HG02885 (cell line): ENCODE results near the gene CENPN.

Experiments used
- ATAC-seq: cut with Tn5 transposase; IDR thresholded peaks from one replicate; pipeline ENCODE4 v1.9.1; 2021; ENCODE audit warnings: mild to moderate bottlenecking; ENCODE audit not compliant: unreplicated experiment, poor library complexity

CENPN gene

GRCh38 chr16:81006813-81007695 is at the start of gene CENPN, which contains the start of gene CMC2:
TSS of gene CENPN (plus strand) at chr16:81007214. CDS start at chr16:81011940, 4,726 bp downstream.
TSS of gene CMC2 (minus strand) at chr16:81006885. CDS start at chr16:80997394, 9,491 bp downstream.
- peak; percentile 84 for ATAC-seq

- no peak for ATAC-seq
Measured at GRCh38 chr16:80958284-80958683, 48.7 kb upstream of the CENPN start.

GRCh38 chr16:80962879-80963278 is 44.1 kb upstream of the CENPN start:
- ATAC-seq: no peak

- no peak for ATAC-seq
Measured at GRCh38 chr16:80964351-80964750, 42.7 kb upstream of the CENPN start.

GRCh38 chr16:80966617-80967016 is 40.4 kb upstream of the CENPN start:
- ATAC-seq: no peak

GRCh38 chr16:80968386-80969113 is 38.5 kb upstream of the CENPN start:
- ATAC-seq: no peak

- no peak for ATAC-seq
Measured at GRCh38 chr16:80969114-80969484, 37.9 kb upstream of the CENPN start.

GRCh38 chr16:80971819-80972218 is 35.2 kb upstream of the CENPN start:
- peak; percentile 78 for ATAC-seq

- ATAC-seq: no peak
Measured at GRCh38 chr16:80972611-80973010, 34.4 kb upstream of the CENPN start.

GRCh38 chr16:80973991-80974390 is 33.0 kb upstream of the CENPN start:
- ATAC-seq: no peak

- ATAC-seq: no peak
Measured at GRCh38 chr16:80974649-80975376, 32.2 kb upstream of the CENPN start.

- no peak for ATAC-seq
Measured at GRCh38 chr16:80976946-80977345, 30.1 kb upstream of the CENPN start.

- no peak for ATAC-seq
Measured at GRCh38 chr16:80981103-80981502, 25.9 kb upstream of the CENPN start.

- ATAC-seq: no peak
Measured at GRCh38 chr16:80982646-80983045, 24.4 kb upstream of the CENPN start.

- no peak for ATAC-seq
Measured at GRCh38 chr16:80984124-80984892, 22.7 kb upstream of the CENPN start.

- ATAC-seq: no peak
Measured at GRCh38 chr16:80985611-80986010, 21.4 kb upstream of the CENPN start.

- no peak for ATAC-seq
Measured at GRCh38 chr16:80986557-80986956, 20.5 kb upstream of the CENPN start.

GRCh38 chr16:80988756-80989155 is 18.3 kb upstream of the CENPN start:
- no peak for ATAC-seq

- ATAC-seq: no peak
Measured at GRCh38 chr16:80989801-80990200, 17.2 kb upstream of the CENPN start.

- ATAC-seq: no peak
Measured at GRCh38 chr16:80990577-80990976, 16.4 kb upstream of the CENPN start.
